Fibroblast of lung (primary cell): ENCODE results near the gene WWC2.

Experiments
- EZH2 ChIP-seq: IDR thresholded peaks from 2 replicates; pipeline ENCODE4 v1.5.1; 2012; ENCODE audit warnings: low read length, control low read depth, mild to moderate bottlenecking; ENCODE audit errors: missing control alignments
- TF ChIP-seq, protein P1 (sequence below), 2 donors: IDR thresholded peaks in 1 of 2; conservative IDR thresholded peaks in 1 of 2; 1 replicate in 1 of 2; 2 replicates in 1 of 2; pipeline ENCODE4 v1.5.1; 2011 to 2012; ENCODE audit warnings: low read length in 2 of 2, control low read depth in 1 of 2, inconsistent platforms in 1 of 2, low read depth in 1 of 2, mild to moderate bottlenecking in 1 of 2

DNA sequence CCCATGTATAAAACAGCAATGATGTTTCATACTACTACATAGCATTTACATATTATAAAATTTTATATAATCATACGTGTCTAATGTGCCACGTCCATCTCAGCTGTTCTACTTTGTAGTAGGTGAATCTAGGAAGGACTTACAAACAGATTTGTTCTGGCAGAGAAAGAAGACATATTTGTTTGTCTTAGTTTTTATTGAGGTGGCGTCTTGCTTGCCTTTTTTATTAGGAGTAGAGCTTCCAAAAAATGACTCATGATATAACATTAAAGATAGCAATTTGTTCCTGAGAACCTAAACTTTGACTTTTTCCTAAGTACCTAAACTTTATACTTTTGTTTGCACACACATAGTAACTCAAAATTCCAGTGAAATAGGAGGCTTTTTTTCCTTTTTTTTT is 156.4 kb downstream of the WWC2 start:
- TF ChIP-seq, protein P1, sequence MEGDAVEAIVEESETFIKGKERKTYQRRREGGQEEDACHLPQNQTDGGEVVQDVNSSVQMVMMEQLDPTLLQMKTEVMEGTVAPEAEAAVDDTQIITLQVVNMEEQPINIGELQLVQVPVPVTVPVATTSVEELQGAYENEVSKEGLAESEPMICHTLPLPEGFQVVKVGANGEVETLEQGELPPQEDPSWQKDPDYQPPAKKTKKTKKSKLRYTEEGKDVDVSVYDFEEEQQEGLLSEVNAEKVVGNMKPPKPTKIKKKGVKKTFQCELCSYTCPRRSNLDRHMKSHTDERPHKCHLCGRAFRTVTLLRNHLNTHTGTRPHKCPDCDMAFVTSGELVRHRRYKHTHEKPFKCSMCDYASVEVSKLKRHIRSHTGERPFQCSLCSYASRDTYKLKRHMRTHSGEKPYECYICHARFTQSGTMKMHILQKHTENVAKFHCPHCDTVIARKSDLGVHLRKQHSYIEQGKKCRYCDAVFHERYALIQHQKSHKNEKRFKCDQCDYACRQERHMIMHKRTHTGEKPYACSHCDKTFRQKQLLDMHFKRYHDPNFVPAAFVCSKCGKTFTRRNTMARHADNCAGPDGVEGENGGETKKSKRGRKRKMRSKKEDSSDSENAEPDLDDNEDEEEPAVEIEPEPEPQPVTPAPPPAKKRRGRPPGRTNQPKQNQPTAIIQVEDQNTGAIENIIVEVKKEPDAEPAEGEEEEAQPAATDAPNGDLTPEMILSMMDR (conservative IDR thresholded peaks at IDR 0.05 in 1 of 2, IDR thresholded peaks at IDR 0.05 in 1 of 2; ENCODE audit: low read depth in 1 of 2, low read length in 2 of 2), result no peak
- no peak for TF ChIP-seq EZH2
